ENCODE measurements around the gene PROM2. TPM values are rescaled to one million over a fixed set of nuclear protein-coding genes. Genes with fewer than 3 reads are reported as not detected.

PROM2 gene
- total RNA-seq, 1 donor from 2014 or later = 0.59 TPM

- Mint-ChIP-seq H3K36me3 (ENCODE audit: low read depth) (no peaks in the 10 kb centered on the region), H3K4me3 (ENCODE audit: low read depth) (no peak overlapping the region), H3K27ac (no peak overlapping the region), H3K9me3 (no peaks in the 10 kb centered on the region), H3K4me1 (ENCODE audit: low read depth) (no peaks in the 10 kb centered on the region), H3K27me3 (ENCODE audit: low read depth) (no peaks in the 10 kb centered on the region)
- no peak for DNase-seq (ENCODE audit: low spot score)
- intact Hi-C loops (cut with micrococcal nuclease) = no loop called here
These were observed 6.8 kb downstream of the PROM2 start for GRCh38 chr2:95281071-95281470.

GRCh38 chr2:95281786-95282185, 7.5 kb downstream of the PROM2 start:
- Mint-ChIP-seq H3K27me3 (ENCODE audit: low read depth) (no peaks in the 10 kb centered on the region), H3K36me3 (ENCODE audit: low read depth) (no peaks in the 10 kb centered on the region)
- intact Hi-C loops (cut with micrococcal nuclease) = no loop called here

GRCh38 chr2:95282458-95282857, 8.2 kb downstream of the PROM2 start:
- no peaks in the 10 kb centered on the region for H3K4me1 Mint-ChIP-seq (ENCODE audit: low read depth)
- H3K9me3 Mint-ChIP-seq = no peaks in the 10 kb centered on the region
- no peak overlapping the region for H3K27ac Mint-ChIP-seq
- no peaks in the 10 kb centered on the region for H3K27me3 Mint-ChIP-seq (ENCODE audit: low read depth)
- no peaks in the 10 kb centered on the region for H3K36me3 Mint-ChIP-seq (ENCODE audit: low read depth)
- DNase-seq (ENCODE audit: low spot score) = no peak
- intact Hi-C loops (cut with micrococcal nuclease) = no loop called here
- no peak overlapping the region for H3K4me3 Mint-ChIP-seq (ENCODE audit: low read depth)

More at GRCh38 chr2:95281786-95282185, 7.5 kb downstream of the PROM2 start:
- DNase-seq (ENCODE audit: low spot score) = no peak
- no peak overlapping the region for H3K27ac Mint-ChIP-seq
- H3K9me3 Mint-ChIP-seq = no peaks in the 10 kb centered on the region
- no peak overlapping the region for H3K4me3 Mint-ChIP-seq (ENCODE audit: low read depth)
- H3K4me1 Mint-ChIP-seq (ENCODE audit: low read depth) = no peaks in the 10 kb centered on the region

GRCh38 chr2:95283562-95283961, 9.3 kb downstream of the PROM2 start:
- no peak for DNase-seq (ENCODE audit: low spot score)
- Mint-ChIP-seq H3K4me3 (ENCODE audit: low read depth) (no peak overlapping the region), H3K36me3 (ENCODE audit: low read depth) (no peaks in the 10 kb centered on the region), H3K4me1 (ENCODE audit: low read depth) (no peaks in the 10 kb centered on the region), H3K27ac (no peak overlapping the region), H3K9me3 (no peaks in the 10 kb centered on the region), H3K27me3 (ENCODE audit: low read depth) (no peaks in the 10 kb centered on the region)
- intact Hi-C loops (cut with micrococcal nuclease) = no loop called here

- H3K4me3 Mint-ChIP-seq (ENCODE audit: low read depth) = no peak overlapping the region
- H3K36me3 Mint-ChIP-seq (ENCODE audit: low read depth) = no peaks in the 10 kb centered on the region
- no peak overlapping the region for H3K27ac Mint-ChIP-seq
- intact Hi-C loops (cut with micrococcal nuclease) = no loop called here
- no peaks in the 10 kb centered on the region for H3K4me1 Mint-ChIP-seq (ENCODE audit: low read depth)
- no peaks in the 10 kb centered on the region for H3K27me3 Mint-ChIP-seq (ENCODE audit: low read depth)
- peaks cover under 1% of the 10 kb centered on the region for H3K9me3 Mint-ChIP-seq
- no peak for DNase-seq (ENCODE audit: low spot score)
These were observed 10.8 kb downstream of the PROM2 start for GRCh38 chr2:95284886-95285541.

GRCh38 chr2:95285542-95285932, 11.3 kb downstream of the PROM2 start:
- Mint-ChIP-seq H3K9me3 (peaks cover 6% of the 10 kb centered on the region), H3K27me3 (ENCODE audit: low read depth) (no peaks in the 10 kb centered on the region), H3K4me3 (ENCODE audit: low read depth) (no peak overlapping the region), H3K36me3 (ENCODE audit: low read depth) (no peaks in the 10 kb centered on the region), H3K4me1 (ENCODE audit: low read depth) (no peaks in the 10 kb centered on the region), H3K27ac (no peak overlapping the region)
- DNase-seq (ENCODE audit: low spot score) = no peak
- intact Hi-C loops (cut with micrococcal nuclease) = no loop called here

GRCh38 chr2:95287336-95287735, 13.1 kb downstream of the PROM2 start:
- intact Hi-C loops (cut with micrococcal nuclease) = no loop called here
- no peaks in the 10 kb centered on the region for H3K27me3 Mint-ChIP-seq (ENCODE audit: low read depth)
- no peak overlapping the region for H3K4me3 Mint-ChIP-seq (ENCODE audit: low read depth)
- DNase-seq (ENCODE audit: low spot score) = no peak
- no peaks in the 10 kb centered on the region for H3K4me1 Mint-ChIP-seq (ENCODE audit: low read depth)
- no peak overlapping the region for H3K27ac Mint-ChIP-seq
- H3K9me3 Mint-ChIP-seq = peaks cover 14% of the 10 kb centered on the region
- H3K36me3 Mint-ChIP-seq (ENCODE audit: low read depth) = no peaks in the 10 kb centered on the region

GRCh38 chr2:95287806-95288205, 13.6 kb downstream of the PROM2 start:
- Mint-ChIP-seq H3K4me3 (ENCODE audit: low read depth) (no peak overlapping the region), H3K36me3 (ENCODE audit: low read depth) (no peaks in the 10 kb centered on the region), H3K4me1 (ENCODE audit: low read depth) (no peaks in the 10 kb centered on the region), H3K9me3 (peaks cover 14% of the 10 kb centered on the region), H3K27ac (no peak overlapping the region), H3K27me3 (ENCODE audit: low read depth) (no peaks in the 10 kb centered on the region)
- intact Hi-C loops (cut with micrococcal nuclease) = no loop called here
- DNase-seq (ENCODE audit: low spot score) = no peak

- Mint-ChIP-seq H3K36me3 (ENCODE audit: low read depth) (no peaks in the 10 kb centered on the region), H3K27me3 (ENCODE audit: low read depth) (no peaks in the 10 kb centered on the region), H3K4me3 (ENCODE audit: low read depth) (no peak overlapping the region), H3K27ac (no peak overlapping the region), H3K9me3 (peaks cover 14% of the 10 kb centered on the region), H3K4me1 (ENCODE audit: low read depth) (no peaks in the 10 kb centered on the region)
- no peak for DNase-seq (ENCODE audit: low spot score)
- intact Hi-C loops (cut with micrococcal nuclease) = no loop called here
These were observed 15.0 kb downstream of the PROM2 start for GRCh38 chr2:95289253-95289652.

- H3K27me3 Mint-ChIP-seq (ENCODE audit: low read depth) = no peaks in the 10 kb centered on the region
These were observed 17.0 kb downstream of the PROM2 start for GRCh38 chr2:95291222-95291621.

GRCh38 chr2:95292623-95293260, 18.5 kb downstream of the PROM2 start:
- Mint-ChIP-seq H3K4me1 (ENCODE audit: low read depth) (no peaks in the 10 kb centered on the region), H3K36me3 (ENCODE audit: low read depth) (no peaks in the 10 kb centered on the region), H3K27ac (no peak overlapping the region), H3K4me3 (ENCODE audit: low read depth) (no peak overlapping the region), H3K27me3 (ENCODE audit: low read depth) (peaks cover 2% of the 10 kb centered on the region), H3K9me3 (peaks cover 14% of the 10 kb centered on the region)
- intact Hi-C loops (cut with micrococcal nuclease) = no loop called here
- DNase-seq (ENCODE audit: low spot score) = no peak

More at GRCh38 chr2:95291222-95291621, 17.0 kb downstream of the PROM2 start:
- Mint-ChIP-seq H3K9me3 (peaks cover 14% of the 10 kb centered on the region), H3K36me3 (ENCODE audit: low read depth) (no peaks in the 10 kb centered on the region), H3K27ac (no peak overlapping the region), H3K4me3 (ENCODE audit: low read depth) (no peak overlapping the region), H3K4me1 (ENCODE audit: low read depth) (no peaks in the 10 kb centered on the region)
- DNase-seq (ENCODE audit: low spot score) = no peak
- intact Hi-C loops (cut with micrococcal nuclease) = no loop called here

- Mint-ChIP-seq H3K9me3 (peaks cover 14% of the 10 kb centered on the region), H3K4me1 (ENCODE audit: low read depth) (no peaks in the 10 kb centered on the region), H3K4me3 (ENCODE audit: low read depth) (no peak overlapping the region), H3K36me3 (ENCODE audit: low read depth) (no peaks in the 10 kb centered on the region), H3K27me3 (ENCODE audit: low read depth) (peaks cover 2% of the 10 kb centered on the region), H3K27ac (no peak overlapping the region)
- no peak for DNase-seq (ENCODE audit: low spot score)
- intact Hi-C loops (cut with micrococcal nuclease) = no loop called here
These were observed 20.5 kb downstream of the PROM2 start for GRCh38 chr2:95294579-95295250.

GRCh38 chr2:95295376-95295775, 21.1 kb downstream of the PROM2 start:
- Mint-ChIP-seq H3K27ac (no peak overlapping the region), H3K4me3 (ENCODE audit: low read depth) (no peak overlapping the region), H3K36me3 (ENCODE audit: low read depth) (no peaks in the 10 kb centered on the region), H3K9me3 (peaks cover 10% of the 10 kb centered on the region), H3K4me1 (ENCODE audit: low read depth) (no peaks in the 10 kb centered on the region), H3K27me3 (ENCODE audit: low read depth) (peaks cover 2% of the 10 kb centered on the region)
- intact Hi-C loops (cut with micrococcal nuclease) = no loop called here
- DNase-seq (ENCODE audit: low spot score) = no peak

Measured in activated T-helper 2 cell treated with anti-CD3 and anti-CD28 coated beads, Interferon-gamma antibody, Interleukin-2, Interleukin-4, amounts not matched to agents 10 μg/mL and 5 μg/mL and 100 μg/mL, durations not matched to agents 14 hours and 24 hours and 36 hours (primary cell).